Stimulated activated memory B cell treated with anti-CD40 and anti-IgM and Interleukin-4, amounts not matched to agents 10 μg/mL and 1 μg/mL and 100 μg/mL, for 72 hours (primary cell): ENCODE data around the gene FADS6.
"Not testable (repeated sequence)": the region's sequence is repeated elsewhere in the genome, so short reads cannot be mapped to it uniquely, and the experiment has no call there.

Experiments used
- ATAC-seq: fragments of 150-1000 bp; cut with Tn5 transposase; 2 replicates; pipeline ENCODE4 v1.10.0; 2021
- H3K27ac Mint-ChIP-seq: one replicate; pipeline ENCODE4 v1.8.0; 2022; ENCODE audit warnings: mild to moderate bottlenecking, mixed read lengths
- H3K27me3 Mint-ChIP-seq: one replicate; pipeline ENCODE4 v1.8.0; 2022; ENCODE audit warnings: mixed read lengths
- H3K36me3 Mint-ChIP-seq: one replicate; pipeline ENCODE4 v1.8.0; 2022; ENCODE audit warnings: mixed read lengths
- H3K4me1 Mint-ChIP-seq: one replicate; pipeline ENCODE4 v1.8.0; 2022; ENCODE audit warnings: mixed read lengths
- H3K4me3 Mint-ChIP-seq: one replicate; pipeline ENCODE4 v1.8.0; 2022; ENCODE audit warnings: mild to moderate bottlenecking, moderate library complexity, mixed read lengths
- H3K9me3 Mint-ChIP-seq: one replicate; pipeline ENCODE4 v1.8.0; 2022; ENCODE audit warnings: mixed read lengths

Gene FADS6

GRCh38 chr17:74907012-74907411 lies 13.6 kb upstream of the FADS6 start:
- no peak for ATAC-seq

GRCh38 chr17:74906214-74906793 lies 12.9 kb upstream of the FADS6 start:
- H3K27me3 Mint-ChIP-seq = peaks cover 27% of the 10 kb centered on the region
- not testable (repeated sequence) for H3K9me3 Mint-ChIP-seq, H3K4me3 Mint-ChIP-seq, ATAC-seq, H3K36me3 Mint-ChIP-seq, H3K27ac Mint-ChIP-seq, H3K4me1 Mint-ChIP-seq

More at GRCh38 chr17:74907012-74907411, 13.6 kb upstream of the FADS6 start:
- Mint-ChIP-seq H3K4me1 (no peaks in the 10 kb centered on the region), H3K4me3 (no peak overlapping the region), H3K27ac (no peak overlapping the region), H3K9me3 (no peaks in the 10 kb centered on the region), H3K27me3 (peaks cover 27% of the 10 kb centered on the region), H3K36me3 (no peaks in the 10 kb centered on the region)

GRCh38 chr17:74904687-74905409 lies 11.4 kb upstream of the FADS6 start:
- Mint-ChIP-seq H3K27ac (no peak overlapping the region), H3K36me3 (no peaks in the 10 kb centered on the region), H3K4me1 (no peaks in the 10 kb centered on the region), H3K4me3 (no peak overlapping the region), H3K9me3 (no peaks in the 10 kb centered on the region), H3K27me3 (peaks cover 27% of the 10 kb centered on the region)
- ATAC-seq = no peak

GRCh38 chr17:74903671-74904070 lies 10.2 kb upstream of the FADS6 start:
- H3K4me3 Mint-ChIP-seq = no peak overlapping the region
- no peak overlapping the region for H3K27ac Mint-ChIP-seq
- no peak for ATAC-seq
- no peaks in the 10 kb centered on the region for H3K9me3 Mint-ChIP-seq
- no peaks in the 10 kb centered on the region for H3K4me1 Mint-ChIP-seq
- no peaks in the 10 kb centered on the region for H3K36me3 Mint-ChIP-seq
- H3K27me3 Mint-ChIP-seq = peaks cover 17% of the 10 kb centered on the region

- H3K36me3 Mint-ChIP-seq = no peaks in the 10 kb centered on the region
- no peak overlapping the region for H3K4me3 Mint-ChIP-seq
- peaks cover 17% of the 10 kb centered on the region for H3K27me3 Mint-ChIP-seq
- no peaks in the 10 kb centered on the region for H3K9me3 Mint-ChIP-seq
- H3K27ac Mint-ChIP-seq = no peak overlapping the region
- no peak for ATAC-seq
- no peaks in the 10 kb centered on the region for H3K4me1 Mint-ChIP-seq
Measured at GRCh38 chr17:74903034-74903433, 9.6 kb upstream of the FADS6 start.

GRCh38 chr17:74901353-74902135 lies 8.1 kb upstream of the FADS6 start:
- H3K36me3 Mint-ChIP-seq = no peaks in the 10 kb centered on the region
- H3K4me3 Mint-ChIP-seq = no peak overlapping the region
- H3K27ac Mint-ChIP-seq = no peak overlapping the region
- peaks cover 20% of the 10 kb centered on the region for H3K27me3 Mint-ChIP-seq
- H3K4me1 Mint-ChIP-seq = no peaks in the 10 kb centered on the region
- no peaks in the 10 kb centered on the region for H3K9me3 Mint-ChIP-seq
- no peak for ATAC-seq

- no peak overlapping the region for H3K27ac Mint-ChIP-seq
- no peaks in the 10 kb centered on the region for H3K9me3 Mint-ChIP-seq
- ATAC-seq = no peak
- peaks cover 29% of the 10 kb centered on the region for H3K27me3 Mint-ChIP-seq
- H3K4me1 Mint-ChIP-seq = no peaks in the 10 kb centered on the region
- no peak overlapping the region for H3K4me3 Mint-ChIP-seq
- H3K36me3 Mint-ChIP-seq = no peaks in the 10 kb centered on the region
Measured at GRCh38 chr17:74900208-74900607, 6.8 kb upstream of the FADS6 start.

GRCh38 chr17:74898376-74898946 lies 5.0 kb upstream of the FADS6 start:
- ATAC-seq = no peak
- Mint-ChIP-seq H3K27ac (no peak overlapping the region), H3K4me1 (no peaks in the 10 kb centered on the region), H3K27me3 (peaks cover 42% of the 10 kb centered on the region), H3K36me3 (no peaks in the 10 kb centered on the region), H3K9me3 (no peaks in the 10 kb centered on the region), H3K4me3 (no peak overlapping the region)

GRCh38 chr17:74893936-74894671 lies 671 bp upstream of the FADS6 start:
- no peaks in the 10 kb centered on the region for H3K4me1 Mint-ChIP-seq
- no peaks in the 10 kb centered on the region for H3K9me3 Mint-ChIP-seq
- no peak for ATAC-seq
- peaks cover 55% of the 10 kb centered on the region for H3K27me3 Mint-ChIP-seq
- peak overlapping the region; percentile 54 for H3K4me3 Mint-ChIP-seq
- no peaks in the 10 kb centered on the region for H3K36me3 Mint-ChIP-seq
- H3K27ac Mint-ChIP-seq = no peak overlapping the region

- Mint-ChIP-seq H3K36me3 (no peaks in the 10 kb centered on the region), H3K4me1 (no peaks in the 10 kb centered on the region), H3K27me3 (peaks cover 60% of the 10 kb centered on the region), H3K27ac (no peak overlapping the region), H3K9me3 (no peaks in the 10 kb centered on the region), H3K4me3 (no peak overlapping the region)
- ATAC-seq = no peak
Measured at GRCh38 chr17:74892013-74892841, 1.2 kb downstream of the FADS6 start.

- H3K27ac Mint-ChIP-seq = no peak overlapping the region
- H3K4me3 Mint-ChIP-seq = no peak overlapping the region
- H3K9me3 Mint-ChIP-seq = no peaks in the 10 kb centered on the region
- H3K4me1 Mint-ChIP-seq = no peaks in the 10 kb centered on the region
- peaks cover 65% of the 10 kb centered on the region for H3K27me3 Mint-ChIP-seq
- no peaks in the 10 kb centered on the region for H3K36me3 Mint-ChIP-seq
- no peak for ATAC-seq
Measured at GRCh38 chr17:74890554-74890953, 2.9 kb downstream of the FADS6 start.

- no peaks in the 10 kb centered on the region for H3K4me1 Mint-ChIP-seq
- no peaks in the 10 kb centered on the region for H3K36me3 Mint-ChIP-seq
- peaks cover 67% of the 10 kb centered on the region for H3K27me3 Mint-ChIP-seq
- H3K9me3 Mint-ChIP-seq = no peaks in the 10 kb centered on the region
- no peak overlapping the region for H3K4me3 Mint-ChIP-seq
- H3K27ac Mint-ChIP-seq = no peak overlapping the region
- no peak for ATAC-seq
Measured at GRCh38 chr17:74888469-74888868, 5.0 kb downstream of the FADS6 start.

- Mint-ChIP-seq H3K27ac (no peak overlapping the region), H3K9me3 (no peaks in the 10 kb centered on the region), H3K4me3 (no peak overlapping the region), H3K27me3 (peaks cover 71% of the 10 kb centered on the region), H3K36me3 (no peaks in the 10 kb centered on the region), H3K4me1 (no peaks in the 10 kb centered on the region)
- no peak for ATAC-seq
Measured at GRCh38 chr17:74883241-74883745, 10.1 kb downstream of the FADS6 start.
